HCT116 (cell line): ENCODE data around the gene GRK5. TPM values are rescaled to one million over a fixed set of nuclear protein-coding genes. Genes with fewer than 3 reads are reported as not detected.

Source experiments
- ATAC-seq: fragments of 200-7000 bp; cut with Tn5 transposase; 2 replicates; pipeline ENCODE4 v1.9.1; 2020; ENCODE audit warnings: mild to moderate bottlenecking, moderate library complexity
- BruUV-seq: library from RNA; stranded (reverse); fragments of 400-500 nt; replicated peaks from 2 replicates; lab custom pipeline; 2021; lab: Mats Ljungman, UMichigan
- CTCF ChIA-PET: fragments of 300-600 bp; sonication (Branson Sonifier 250); formaldehyde crosslinking; loops from one replicate; lab custom pipeline; 2021; ENCODE audit warnings: antibody characterized with exemption; lab: Charles Lee
- POLR2A ChIA-PET: fragments of 300-600, 350-600 bp; sonication (Branson Sonifier 250); formaldehyde crosslinking; loops from one replicate; lab custom pipeline; 2021; ENCODE audit warnings: antibody characterized with exemption; lab: Charles Lee
- RAD21 ChIA-PET, 2 experiments: fragments of 300-600 bp; sonication (Branson Sonifier 250); formaldehyde crosslinking; loops; one replicate each; lab custom pipeline; 2023; ENCODE audit warnings: low total read pairs in 2 of 2; ENCODE audit not compliant: uncharacterized antibody in 2 of 2, unreplicated experiment in 2 of 2, low non-redundant PET in 1 of 2; lab: Charles Lee
- DNase-seq: peaks from one replicate; pipeline ENCODE4 v3.0.0-alpha.2; 2010; ENCODE audit warnings: low read depth, low spot score
- H2AFZ ChIP-seq: fragments of 200-600 bp; shearing (Covaris generic), sonication (generic); 2 replicates; pipeline ENCODE4 v1.6.1; 2017; ENCODE audit warnings: low read depth, mixed run types, mixed read lengths, antibody characterized with exemption, low read length; ENCODE audit not compliant: poor library complexity, severe bottlenecking
- H3K27ac ChIP-seq: 2 replicates; pipeline ENCODE4 v1.5.1; 2012; ENCODE audit warnings: low read depth, low read length
- H3K27me3 ChIP-seq: fragments of 200-600 bp; sonication (generic); 2 replicates; pipeline ENCODE4 v1.6.1; 2016; ENCODE audit warnings: mixed run types, low read length, mixed read lengths; ENCODE audit not compliant: insufficient read depth
- H3K36me3 ChIP-seq, 2 experiments: fragments of 200-500 bp in 1 of 2; fragments of 200-600 bp in 1 of 2; sonication (Bioruptor generic) in 1 of 2; sonication (generic) in 1 of 2; 2 replicates each; pipeline versions ENCODE4 v1.5.1 to v1.6.1; 2014 to 2016; ENCODE audit warnings: low read length in 2 of 2, inconsistent platforms in 1 of 2, mixed read lengths in 1 of 2, mixed run types in 1 of 2; ENCODE audit not compliant: insufficient read depth in 2 of 2, control insufficient read depth in 1 of 2
- H3K4me1 ChIP-seq, 2 experiments: fragments of 200-600 bp in 1 of 2; sonication (generic) in 1 of 2; 2 replicates each; pipeline versions ENCODE4 v1.5.1 to v1.6.1; 2012 to 2017; ENCODE audit warnings: low read length in 2 of 2, inconsistent platforms in 1 of 2, mild to moderate bottlenecking in 1 of 2, mixed read lengths in 1 of 2, mixed run types in 1 of 2, moderate library complexity in 1 of 2; ENCODE audit not compliant: insufficient read depth in 2 of 2, control insufficient read depth in 1 of 2
- H3K4me2 ChIP-seq: fragments of 200-600 bp; sonication (generic); 2 replicates; pipeline ENCODE4 v1.6.1; 2017; ENCODE audit warnings: mixed run types, low read length, mixed read lengths
- H3K4me3 ChIP-seq, 2 experiments: fragments of 200-600 bp in 1 of 2; sonication (generic) in 1 of 2; replicated peaks in 1 of 2; 2 replicates each; pipeline ENCODE4 v1.5.1; 2011 to 2016; ENCODE audit warnings: low read length in 2 of 2, control low read depth in 1 of 2, low read depth in 1 of 2, mild to moderate bottlenecking in 1 of 2, mixed read lengths in 1 of 2, mixed run types in 1 of 2
- H3K79me2 ChIP-seq: fragments of 200-600 bp; sonication (generic); 2 replicates; pipeline ENCODE4 v1.6.1; 2017; ENCODE audit warnings: mild to moderate bottlenecking, mixed run types, low read length, moderate library complexity, mixed read lengths; ENCODE audit not compliant: insufficient read depth
- H3K9ac ChIP-seq: fragments of 200-600 bp; sonication (generic); 2 replicates; pipeline ENCODE4 v1.6.1; 2016; ENCODE audit warnings: low read length, mixed read lengths
- H3K9me2 ChIP-seq: fragments of 200-600 bp; sonication (generic), shearing (Covaris generic); 2 replicates; pipeline ENCODE4 v1.6.1; 2017; ENCODE audit warnings: mixed run types, mild to moderate bottlenecking, moderate library complexity; ENCODE audit not compliant: insufficient read depth
- H3K9me3 ChIP-seq, 2 experiments: fragments of 200-500 bp in 1 of 2; fragments of 200-600 bp in 1 of 2; sonication (Bioruptor generic) in 1 of 2; sonication (generic) in 1 of 2; 2 replicates each; pipeline ENCODE4 v1.6.1; 2014 to 2017; ENCODE audit warnings: low read length in 2 of 2, mixed read lengths in 2 of 2, inconsistent platforms in 1 of 2, low read depth in 1 of 2, mild to moderate bottlenecking in 1 of 2, mixed run types in 1 of 2, moderate library complexity in 1 of 2; ENCODE audit not compliant: control insufficient read depth in 1 of 2, insufficient read depth in 1 of 2
- H4K20me1 ChIP-seq: fragments of 200-600 bp; sonication (generic), shearing (Covaris generic); 2 replicates; pipeline ENCODE4 v1.6.1; 2017; ENCODE audit warnings: mixed run types, mild to moderate bottlenecking, moderate library complexity; ENCODE audit not compliant: insufficient read depth
- ATF3 ChIP-seq: IDR thresholded peaks from 2 replicates; pipeline ENCODE4 v1.6.1; 2012
- EGR1 ChIP-seq: IDR thresholded peaks from 2 replicates; pipeline ENCODE4 v1.6.1; 2012; ENCODE audit warnings: low read depth
- EZH2 ChIP-seq: fragments of 200-600 bp; sonication (generic); IDR thresholded peaks from 2 replicates; pipeline ENCODE4 v1.6.1; 2017; ENCODE audit warnings: antibody characterized with exemption, mixed run types
- FOSL1 ChIP-seq: IDR thresholded peaks from 2 replicates; pipeline ENCODE4 v1.6.1; 2012; ENCODE audit warnings: low read depth
- MAX ChIP-seq: IDR thresholded peaks from 2 replicates; pipeline ENCODE4 v1.6.1; 2012
- POLR2A ChIP-seq: IDR thresholded peaks from 2 replicates; pipeline ENCODE4 v1.7.0; 2011; ENCODE audit warnings: borderline replicate concordance; ENCODE audit not compliant: insufficient read depth, insufficient read length; ENCODE audit errors: extremely low read depth
- REST ChIP-seq: IDR thresholded peaks from 2 replicates; pipeline ENCODE4 v1.6.1; 2012; ENCODE audit warnings: low read depth
- SIN3A ChIP-seq: IDR thresholded peaks from 2 replicates; pipeline ENCODE4 v1.6.1; 2012; ENCODE audit warnings: low read depth
- SP1 ChIP-seq: IDR thresholded peaks from 2 replicates; pipeline ENCODE4 v1.6.1; 2012; ENCODE audit warnings: low read depth
- TCF7L2 ChIP-seq: IDR thresholded peaks from 2 replicates; pipeline ENCODE4 v1.7.0; 2011; ENCODE audit warnings: borderline replicate concordance, inconsistent platforms; ENCODE audit not compliant: insufficient read depth, insufficient read length; ENCODE audit errors: extremely low read depth
- ZFX ChIP-seq: fragments of 450-650 bp; IDR thresholded peaks from 2 replicates; pipeline ENCODE4 v1.6.1; 2017
- intact Hi-C: fragments of 100-400 bp; cut with micrococcal nuclease; formaldehyde crosslinking; loops from 2 replicates; pipeline ENCODE4 v1.10.0; 2022
- total RNA-seq: library from RNA; stranded (reverse); gene quantifications from one replicate; pipeline ENCODE4 v1.2.1, GENCODE V29; 2021; ENCODE audit not compliant: unreplicated experiment

GRK5 gene
- total RNA-seq, 1 experiment from 2014 or later, result 7.3 TPM

GRCh38 chr10:119378737-119379067 lies 171.3 kb downstream of the GRK5 start (continued):
- TF ChIP-seq REST, result no peak
- TF ChIP-seq POLR2A, result no peak
- no peak for TF ChIP-seq FOSL1
- TF ChIP-seq ATF3, result no peak
- no peak for TF ChIP-seq EGR1
- TF ChIP-seq MAX, result no peak

GRCh38 chr10:119379466-119380071 lies 172.2 kb downstream of the GRK5 start:
- Histone ChIP-seq H3K27me3 (no peaks in the 10 kb centered on the region), H3K4me3 (no peak overlapping the region), H3K36me3 (no peaks in the 10 kb centered on the region)
- no TSS peak for BruUV-seq
- no peak for ATAC-seq
- TF ChIP-seq TCF7L2 (no peak), ZFX (no peak), EZH2 (no peak), SP1 (no peak), FOSL1 (no peak), SIN3A (no peak), POLR2A (no peak)
- TF ChIP-seq, all 23 proteins: peak for 0
- Histone ChIP-seq H3K9ac (no peak overlapping the region), H3K9me3 (no peaks in the 10 kb centered on the region), H3K4me1 (no peaks in the 10 kb centered on the region), H3K27ac (no peak overlapping the region), H3K4me2 (no peak overlapping the region), H3K9me2 (no peaks in the 10 kb centered on the region), H3K79me2 (no peaks in the 10 kb centered on the region), H2AFZ (no peak overlapping the region), H4K20me1 (no peaks in the 10 kb centered on the region)
- intact Hi-C loops, result no loop called here
- ChIA-PET POLR2A (no interaction called here), RAD21 (no interaction called here), CTCF (no interaction called here)
- DNase-seq, result no peak
